NCI-H2227 (cell line): ENCODE results near the gene TBXAS1.
A peak's percentile ranks its signal among the peaks of the same experiment; 100 is the strongest.
"Not testable (repeated sequence)": the region's sequence is repeated elsewhere in the genome, so short reads cannot be mapped to it uniquely, and the experiment has no call there.

Experiments used
- DNase-seq: peaks from one replicate; lab custom pipeline; 2025; ENCODE audit not compliant: unreplicated experiment; lab: John Stamatoyannopoulos, UW

TBXAS1 gene

DNA sequence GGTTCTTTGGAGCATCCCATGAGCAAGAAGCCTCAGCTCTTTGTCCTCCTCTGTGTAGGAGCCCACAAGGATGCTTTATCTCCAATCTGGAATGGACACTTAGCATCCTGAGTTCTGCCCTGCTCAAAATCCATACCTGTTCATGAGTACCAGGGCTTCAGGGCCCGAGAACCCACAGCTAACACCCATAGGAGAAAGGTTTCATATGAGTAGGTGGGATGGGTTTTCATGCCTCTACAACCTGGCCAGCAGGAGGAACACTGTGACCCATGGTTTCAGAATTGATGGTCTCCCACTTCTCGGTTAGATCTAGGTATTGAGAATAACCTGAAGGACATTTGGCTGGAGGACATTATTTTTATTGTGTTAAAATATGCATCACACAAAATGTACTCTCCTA lies 57.8 kb downstream of the TBXAS1 start:
- DNase-seq: no peak

DNA sequence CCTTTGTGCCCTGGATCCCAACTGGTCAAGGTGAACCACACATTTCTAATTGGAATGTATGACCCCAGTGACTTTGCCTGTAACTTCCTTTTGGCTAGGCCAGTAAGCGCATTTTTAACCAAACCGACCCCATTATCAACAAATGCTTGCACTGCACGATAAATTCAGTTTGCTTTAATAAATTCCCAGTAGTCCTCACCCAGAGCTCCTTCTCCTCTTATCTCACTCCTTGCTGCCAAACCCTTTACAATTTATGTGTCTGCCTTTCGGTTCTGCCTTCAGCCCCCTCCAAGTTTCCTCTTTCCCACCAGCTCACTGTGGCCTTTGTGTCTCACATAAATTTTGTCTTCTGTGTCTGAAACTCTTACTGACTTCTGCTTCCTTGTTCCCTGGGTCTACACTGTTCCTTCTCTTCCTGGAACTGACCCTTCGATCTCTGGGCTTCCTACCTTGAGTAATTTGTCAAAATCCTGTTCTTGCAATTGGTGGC lies 59.0 kb downstream of the TBXAS1 start:
- DNase-seq: no peak

DNA sequence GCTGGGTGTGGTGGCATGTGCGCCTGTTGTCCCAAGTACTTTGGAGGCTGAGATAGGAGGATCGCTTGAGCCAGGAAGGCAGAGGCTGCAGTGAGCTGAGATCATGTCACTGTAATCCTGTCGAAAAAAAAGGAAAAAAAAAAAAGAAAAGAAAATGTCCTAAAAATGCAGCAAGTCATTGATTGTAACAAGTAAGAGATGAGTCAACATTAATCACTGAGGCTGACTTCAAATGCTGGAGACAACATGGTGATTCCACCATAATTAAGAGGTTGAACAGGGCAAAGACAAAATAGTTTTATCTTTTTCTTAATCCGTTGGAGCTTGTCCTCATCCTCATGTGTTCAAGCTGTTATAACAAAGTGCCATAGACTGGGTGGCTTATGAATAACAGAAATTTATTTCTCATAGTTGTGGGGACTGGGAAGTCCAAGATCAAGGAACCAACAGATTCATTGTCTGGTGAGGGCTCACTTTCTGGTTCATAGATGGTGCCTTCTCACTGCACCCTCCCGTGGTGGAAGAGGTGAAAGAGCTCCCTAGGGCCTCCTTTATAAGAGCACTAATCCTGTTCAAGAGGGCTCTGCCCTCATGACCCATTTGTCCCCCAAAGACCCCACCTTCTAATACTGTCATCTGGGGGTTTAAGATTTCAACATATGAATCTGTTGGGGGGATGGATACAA lies 60.3 kb downstream of the TBXAS1 start:
- no peak for DNase-seq

DNA sequence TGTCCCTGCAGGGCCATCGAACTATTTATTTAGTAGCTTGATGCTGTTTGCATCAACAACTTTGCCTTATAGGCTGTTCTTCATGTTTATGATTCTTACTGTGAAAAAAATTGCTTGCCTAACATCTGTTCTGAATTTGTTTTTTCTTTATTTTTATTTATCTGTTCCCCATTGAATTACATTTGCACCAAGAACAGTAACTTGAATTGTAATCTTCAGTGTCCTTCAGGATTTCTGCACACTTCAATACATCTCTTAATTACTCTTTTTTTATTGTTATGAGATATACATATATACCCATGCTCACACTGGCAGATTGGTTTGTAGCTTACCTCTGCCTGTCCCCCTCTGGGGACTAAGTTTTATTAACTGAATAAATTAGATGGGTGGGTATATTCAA lies 64.4 kb downstream of the TBXAS1 start:
- DNase-seq: no peak

DNA sequence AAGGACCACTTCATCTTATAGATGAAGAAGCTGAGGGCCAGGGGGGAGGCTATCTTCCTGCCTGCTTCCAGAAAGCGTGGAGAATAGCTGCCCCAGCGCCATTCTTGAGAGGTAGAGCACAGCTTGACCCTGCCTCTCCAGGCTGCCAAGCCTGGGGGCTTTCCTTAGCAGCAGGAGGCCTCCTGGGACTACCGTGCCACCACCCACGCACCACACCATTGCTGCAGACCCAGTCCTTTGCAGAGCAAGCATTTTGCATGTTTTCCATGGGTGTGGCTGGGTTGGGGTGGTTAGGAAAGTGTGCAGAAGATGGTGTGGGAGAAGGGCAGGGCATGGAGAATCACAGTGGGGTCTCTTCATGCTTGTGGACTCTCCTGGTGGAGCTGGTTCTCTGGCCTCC lies 64.9 kb downstream of the TBXAS1 start:
- DNase-seq: no peak

DNA sequence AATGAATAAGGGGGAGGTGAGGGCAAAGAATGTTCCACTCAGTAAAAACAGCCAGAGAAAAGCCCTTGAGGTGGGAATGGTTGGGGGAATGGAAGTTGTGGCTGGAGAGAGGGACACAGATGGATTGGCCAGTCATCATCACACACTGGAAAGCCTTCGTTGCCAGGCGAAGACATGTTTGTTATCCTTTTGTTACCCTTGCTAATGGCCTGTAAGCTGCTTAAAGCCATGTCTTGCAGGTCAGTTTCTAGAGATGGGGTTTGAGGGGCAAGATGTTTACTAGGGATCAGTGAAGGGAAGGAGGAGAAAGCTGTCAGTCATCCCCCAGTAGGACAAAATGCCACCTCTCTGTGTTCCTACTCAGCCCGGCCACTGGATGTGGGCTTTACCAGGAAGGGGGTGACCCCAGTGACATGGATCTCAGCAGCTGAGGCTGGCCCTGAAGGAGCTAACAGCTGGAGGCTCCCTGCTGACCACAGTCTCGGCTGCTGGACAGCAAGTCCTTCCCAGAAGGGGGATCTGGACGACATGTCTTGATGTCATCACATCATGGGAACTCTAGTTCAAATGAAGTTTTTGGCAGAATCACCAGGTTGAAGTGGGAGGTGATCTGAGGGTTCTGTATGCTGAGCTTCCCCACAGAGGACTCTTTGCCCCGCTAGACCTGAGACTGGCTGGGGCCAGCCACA lies 66.2 kb downstream of the TBXAS1 start:
- no peak for DNase-seq

DNA sequence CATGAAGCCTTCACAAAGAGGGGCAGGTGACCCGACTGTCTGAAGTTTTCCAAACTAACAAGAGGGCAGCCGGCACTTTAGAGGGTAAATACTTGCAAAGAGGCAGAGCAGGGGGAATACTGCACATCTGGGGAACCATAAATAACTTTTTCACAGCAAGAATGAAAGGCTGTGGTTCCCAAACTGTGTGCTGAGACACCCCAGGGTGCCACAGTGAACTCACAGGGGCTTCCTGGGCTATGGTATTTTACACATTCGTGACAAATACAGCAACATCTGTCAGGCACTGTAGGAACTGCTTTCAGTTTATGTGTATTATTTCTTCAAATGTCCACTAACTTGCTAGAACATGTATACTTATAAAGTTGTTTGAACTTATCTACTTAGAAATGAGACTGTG lies 67.2 kb downstream of the TBXAS1 start:
- no peak for DNase-seq

DNA sequence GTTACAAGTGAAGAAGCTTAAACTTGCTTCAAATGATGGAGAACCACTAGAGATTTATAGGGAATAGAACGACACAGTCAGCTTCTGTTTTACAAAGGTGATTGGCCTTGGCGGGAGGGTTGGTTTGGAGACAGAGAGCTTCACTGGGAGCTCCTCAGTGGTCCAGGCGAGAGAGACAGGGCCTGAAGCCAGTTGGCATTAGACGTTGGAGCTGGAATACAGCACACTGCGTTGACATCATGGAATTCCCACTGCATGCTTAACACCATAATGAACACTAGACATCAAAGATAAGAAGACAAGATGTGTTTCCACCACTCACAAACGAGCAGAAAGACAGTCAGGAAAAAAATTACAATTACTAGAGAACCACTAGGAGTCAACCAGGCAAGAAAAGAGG lies 67.8 kb downstream of the TBXAS1 start:
- DNase-seq: no peak

DNA sequence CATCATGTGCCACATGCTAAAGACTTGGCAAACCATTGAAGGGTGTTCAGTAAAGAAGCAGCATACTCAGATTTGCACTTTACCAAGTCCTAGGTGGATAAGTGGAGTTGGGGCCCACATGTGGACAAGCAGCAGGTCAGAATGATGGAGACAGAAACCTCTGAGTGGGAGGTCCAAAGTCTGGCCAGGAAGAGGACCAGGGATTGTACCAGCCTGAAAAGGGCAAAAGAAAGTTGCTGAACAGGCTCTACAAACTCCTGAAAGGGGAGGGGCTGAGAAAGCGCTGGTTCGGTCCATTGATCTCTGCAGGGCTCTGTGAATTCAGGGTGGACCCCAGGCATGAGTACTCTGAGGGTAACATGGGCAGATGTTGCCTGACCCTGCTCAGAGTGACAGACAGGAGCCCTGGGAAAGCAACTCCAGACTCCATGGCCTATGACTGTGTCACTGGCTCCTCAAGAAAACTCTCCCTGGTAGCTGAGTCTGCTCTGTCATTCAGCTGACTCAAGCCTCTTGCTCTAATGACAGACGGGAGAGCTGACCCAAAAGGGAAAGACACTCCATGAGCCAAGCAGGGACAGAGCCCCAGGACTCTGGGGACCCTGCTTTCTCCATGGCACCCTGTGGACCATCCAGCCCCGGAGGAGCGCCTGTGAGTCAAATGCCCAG lies 68.5 kb downstream of the TBXAS1 start:
- no peak for DNase-seq

DNA sequence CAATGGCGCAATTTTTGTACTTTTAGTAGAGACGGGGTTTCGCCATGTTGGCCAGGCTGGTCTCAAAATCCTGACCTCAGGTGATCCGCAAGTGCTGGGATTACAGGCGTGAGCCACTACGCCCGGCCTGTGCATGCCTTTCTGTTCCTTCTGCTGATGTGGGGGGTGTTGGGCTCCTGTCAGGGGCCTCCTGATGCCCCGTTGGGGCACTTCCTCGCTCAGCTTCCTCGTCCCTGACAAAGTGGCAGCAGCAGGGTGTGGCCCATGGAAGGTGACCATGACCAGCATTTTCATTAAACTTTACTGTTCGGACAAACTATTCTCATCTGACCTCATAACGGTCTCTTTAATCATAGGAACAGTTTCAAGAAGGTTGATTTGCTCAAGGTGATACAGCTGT lies 69.4 kb downstream of the TBXAS1 start:
- DNase-seq: no peak

DNA sequence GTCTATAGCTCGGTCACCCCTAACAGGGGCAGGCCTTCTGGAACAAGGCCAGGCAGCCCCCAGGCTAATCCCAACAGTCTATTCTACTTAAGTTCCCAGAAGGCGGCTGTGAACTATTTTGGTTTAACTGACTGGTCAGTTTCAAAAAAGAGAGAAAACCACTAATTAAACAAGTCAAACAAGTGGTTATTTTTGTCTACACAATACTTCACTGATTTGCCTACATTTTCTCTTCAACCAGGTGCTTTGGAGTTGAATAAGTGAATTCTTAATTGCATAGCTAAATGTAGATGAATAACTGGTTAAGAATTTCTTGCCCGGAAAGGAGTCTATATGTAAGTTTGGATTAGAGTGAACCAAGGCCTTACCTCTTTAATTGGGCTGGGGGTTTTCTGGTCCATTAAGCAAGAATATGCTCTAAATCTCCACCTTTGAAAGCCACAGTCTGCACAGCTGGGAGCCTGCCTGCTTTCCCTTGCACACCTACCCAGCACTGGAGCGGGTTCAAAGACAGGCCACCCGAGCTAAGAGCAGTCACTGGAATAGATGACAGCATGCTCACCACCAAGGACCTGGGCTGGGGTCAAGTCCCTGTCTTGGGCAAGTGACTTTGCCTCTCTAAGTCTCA lies 70.4 kb downstream of the TBXAS1 start:
- no peak for DNase-seq

DNA sequence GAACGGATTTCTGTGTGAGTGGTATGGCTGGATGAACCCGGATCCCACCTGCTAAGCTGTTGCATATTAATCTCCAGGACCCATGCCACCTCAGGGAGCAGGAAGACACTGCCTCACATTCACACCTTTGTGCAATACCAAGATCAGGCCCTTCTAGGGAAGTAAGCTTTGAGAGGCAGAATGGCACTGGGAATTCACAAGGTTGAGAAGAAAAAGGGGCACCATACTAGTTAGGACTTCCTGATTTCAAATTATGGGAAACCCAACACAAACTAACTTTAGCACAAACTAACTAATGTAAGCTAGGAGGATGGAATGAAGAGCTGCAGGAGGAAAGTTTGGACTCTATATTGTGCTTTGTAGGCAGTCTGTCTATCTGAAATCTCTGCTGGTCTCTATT lies 71.3 kb downstream of the TBXAS1 start:
- no peak for DNase-seq

DNA sequence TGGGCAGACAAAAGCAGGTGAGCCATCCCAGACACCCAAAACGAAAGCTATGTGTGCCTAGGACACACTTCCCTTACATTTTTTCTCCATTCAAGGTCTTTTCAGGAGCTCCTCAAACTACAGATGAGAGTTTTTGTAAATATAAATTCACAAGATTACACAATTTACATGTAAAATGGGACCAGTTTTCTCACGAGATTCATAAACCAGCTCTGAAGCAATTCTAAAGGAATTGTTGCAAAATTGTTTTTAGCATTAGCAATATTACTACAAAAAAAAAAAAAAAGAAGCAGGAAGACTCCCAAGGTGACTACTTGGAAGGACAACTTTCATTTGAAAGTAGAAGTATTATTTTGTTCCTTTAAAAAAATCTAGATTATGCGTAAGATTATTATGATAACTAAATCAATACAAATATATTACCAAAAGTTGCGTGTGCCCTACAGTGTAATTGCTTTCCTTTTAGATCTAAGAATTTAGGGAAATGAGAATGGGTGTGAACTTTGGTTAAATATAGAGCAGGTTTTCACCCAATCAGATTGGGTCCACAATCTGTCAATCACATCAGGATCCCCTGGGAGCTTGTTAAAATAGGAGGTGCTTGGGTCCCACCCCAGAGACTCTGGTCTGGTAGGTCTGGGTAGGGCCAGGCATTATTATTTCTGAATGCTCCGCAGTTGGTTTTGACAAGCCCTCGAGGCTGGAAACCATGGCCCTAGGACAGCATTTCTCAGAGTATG lies 72.2 kb downstream of the TBXAS1 start:
- no peak for DNase-seq

DNA sequence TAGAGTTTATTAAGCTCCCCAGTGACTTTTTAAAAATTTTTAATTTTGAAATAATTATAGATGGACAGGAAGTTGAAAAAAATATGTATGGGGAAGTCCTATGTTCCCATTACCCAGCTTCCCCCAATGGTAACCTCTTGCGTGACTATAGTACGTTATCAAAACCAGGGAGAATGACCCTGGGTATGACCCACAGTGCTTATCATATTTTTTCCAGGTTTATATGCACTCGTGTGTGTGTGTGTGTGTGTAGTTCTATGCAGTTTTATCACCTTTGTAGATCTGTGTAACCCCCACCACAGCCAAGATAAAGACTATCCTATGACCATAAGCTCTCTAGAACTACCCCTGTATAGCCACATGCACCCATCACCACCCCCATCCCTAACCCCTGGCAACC lies 72.8 kb downstream of the TBXAS1 start:
- no peak for DNase-seq

DNA sequence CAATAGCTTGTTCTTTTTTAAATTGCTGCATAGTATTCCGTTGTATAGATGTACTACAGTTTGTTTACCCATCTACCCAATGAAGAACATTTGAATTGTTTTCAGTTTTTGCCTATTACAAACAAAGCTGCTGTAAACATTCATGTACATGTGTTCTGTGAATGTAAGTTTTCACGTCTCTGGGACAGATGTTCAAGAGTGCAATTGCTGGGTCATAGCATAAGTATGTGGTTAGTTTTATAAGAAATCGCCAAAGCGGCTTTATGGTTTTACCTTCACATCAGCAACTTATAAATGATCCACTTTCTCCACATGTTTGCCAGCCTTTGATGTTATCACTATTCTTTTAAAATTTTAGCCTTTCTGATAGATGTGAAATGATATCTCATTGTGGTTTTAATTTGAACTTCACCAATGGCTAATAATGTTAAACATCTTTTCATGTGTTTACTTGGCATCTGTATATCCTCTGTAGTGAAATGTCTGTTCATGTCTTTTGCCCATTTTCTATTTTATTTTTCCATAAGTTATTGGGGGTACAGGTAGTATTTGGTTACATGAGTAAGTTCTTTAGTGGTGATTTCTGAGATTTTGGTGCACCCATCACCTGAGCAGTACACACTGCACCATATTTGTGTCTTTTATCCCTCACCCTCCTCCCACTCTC lies 73.5 kb downstream of the TBXAS1 start:
- no peak for DNase-seq

DNA sequence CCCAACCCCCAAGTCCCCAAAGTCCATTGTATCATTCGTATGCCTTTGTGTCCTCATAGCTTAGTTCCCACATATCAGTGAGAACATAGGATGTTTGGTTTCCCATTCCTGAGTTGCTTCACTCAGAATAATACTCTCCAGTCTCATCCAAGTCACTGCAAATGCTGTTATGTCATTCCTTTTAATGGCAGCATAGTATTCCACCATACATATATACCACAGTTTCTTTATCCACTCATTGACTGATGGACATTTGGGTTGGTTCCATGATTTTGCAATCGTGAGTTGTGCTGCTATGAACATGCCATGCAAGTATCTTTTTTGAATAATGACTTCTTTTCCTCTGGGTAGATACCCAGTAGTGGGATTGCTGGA lies 74.0 kb downstream of the TBXAS1 start:
- not testable (repeated sequence) for DNase-seq

DNA sequence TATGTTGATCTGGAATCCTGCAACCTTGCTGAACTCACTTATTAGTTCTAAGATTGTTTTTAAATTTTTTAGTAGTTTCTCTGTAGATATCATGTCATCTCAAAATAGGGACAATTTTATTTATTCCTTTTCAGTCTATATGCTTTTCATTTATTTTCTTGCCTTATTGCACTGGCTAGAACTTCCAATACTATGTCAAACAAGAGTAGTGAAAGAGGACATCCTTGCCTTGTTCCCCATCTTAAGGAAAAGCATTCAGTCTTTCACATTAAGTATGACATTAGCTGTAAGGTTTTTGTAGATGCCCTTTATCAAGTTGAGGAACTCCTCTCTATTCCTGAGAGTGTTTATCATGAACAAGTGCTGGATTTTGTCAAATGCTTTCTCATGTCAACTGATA lies 77.8 kb downstream of the TBXAS1 start:
- DNase-seq: no peak

DNA sequence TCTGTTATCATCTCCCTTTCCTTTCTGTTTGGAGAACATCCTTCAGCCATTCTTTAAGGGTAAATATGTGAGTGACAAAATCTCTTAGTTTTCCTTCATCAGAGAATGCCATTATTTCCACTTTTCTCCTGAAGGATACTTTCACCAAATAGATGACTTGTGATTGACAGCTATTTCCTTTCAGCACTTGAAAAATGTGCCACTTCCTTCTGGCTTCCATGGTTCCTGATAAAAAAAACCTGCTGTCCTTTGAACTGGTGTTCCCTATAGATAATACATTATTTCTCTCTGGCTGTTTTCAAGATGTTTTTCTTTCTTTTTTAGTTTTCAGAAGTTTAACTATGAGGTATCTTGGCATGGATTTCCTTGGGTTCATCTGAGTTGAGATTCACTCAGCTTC lies 79.7 kb downstream of the TBXAS1 start:
- no peak for DNase-seq

DNA sequence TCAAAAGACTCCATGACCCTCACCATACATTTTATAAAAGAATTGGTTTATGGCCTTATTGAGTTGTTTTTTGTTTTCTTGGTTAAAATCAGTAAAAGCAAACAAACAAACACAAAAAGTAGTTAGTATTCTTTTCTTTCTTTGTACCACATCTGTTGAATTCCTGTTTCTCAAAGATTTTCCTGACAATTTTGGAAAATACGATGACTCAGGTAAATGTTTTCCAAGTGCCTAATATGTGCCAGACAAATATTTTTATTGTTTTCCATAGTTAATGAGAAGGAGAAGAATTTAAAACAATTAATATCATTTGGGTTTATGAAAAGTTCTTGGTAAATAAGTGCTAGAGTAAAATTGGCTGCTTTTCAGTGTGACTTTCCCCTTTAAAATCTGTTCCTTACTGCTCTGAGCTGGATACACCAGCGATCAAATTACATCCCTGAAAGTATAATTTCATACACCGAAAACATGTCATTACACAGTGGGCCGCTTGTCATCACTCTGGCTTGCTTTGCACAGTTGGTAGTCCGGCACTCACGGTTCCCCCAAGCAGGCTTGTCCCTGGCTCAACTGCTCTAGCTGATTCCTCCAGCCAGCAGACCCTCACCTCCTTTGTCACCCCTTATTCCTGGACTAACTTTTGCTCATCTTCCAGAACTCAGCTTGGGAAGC lies 80.5 kb downstream of the TBXAS1 start:
- peak; percentile 92 for DNase-seq
